Lower leg skin (tissue), 3 donors: Measurements from ENCODE around the gene ADAM10.

ENCODE experiments used
- POLR2A ChIP-seq, 2 donors: fragments of 450-650 bp; IDR thresholded peaks; one replicate each; pipeline ENCODE4 v1.6.1; 2016 to 2017; ENCODE audit warnings: antibody characterized with exemption in 2 of 2, mild to moderate bottlenecking in 1 of 2, moderate library complexity in 1 of 2
- TF ChIP-seq, protein P1 (sequence below), 3 donors: fragments of 450-650 bp; IDR thresholded peaks; one replicate each; pipeline ENCODE4 v1.5.1; 2016; ENCODE audit warnings: antibody characterized with exemption in 3 of 3, mild to moderate bottlenecking in 3 of 3, moderate library complexity in 2 of 3

DNA sequence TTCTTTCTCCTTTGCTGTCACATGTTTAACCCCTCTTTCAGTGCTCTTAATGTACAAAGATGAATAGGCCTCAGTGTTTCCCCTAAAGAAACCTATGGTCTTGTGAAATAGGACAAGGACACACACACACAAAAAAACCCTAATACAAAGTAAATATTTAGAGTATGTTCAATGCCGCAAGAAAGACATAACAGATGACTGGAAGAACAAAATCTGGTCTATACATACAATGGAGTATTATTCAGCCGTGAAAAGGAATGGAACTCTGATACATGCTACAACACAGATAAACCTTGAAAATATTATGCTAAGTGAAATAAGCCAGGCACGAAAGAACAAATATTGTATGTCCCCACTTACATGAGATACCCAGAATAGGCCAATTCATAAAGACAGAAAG lies 123.1 kb downstream of the ADAM10 start:
- TF ChIP-seq, protein P1, sequence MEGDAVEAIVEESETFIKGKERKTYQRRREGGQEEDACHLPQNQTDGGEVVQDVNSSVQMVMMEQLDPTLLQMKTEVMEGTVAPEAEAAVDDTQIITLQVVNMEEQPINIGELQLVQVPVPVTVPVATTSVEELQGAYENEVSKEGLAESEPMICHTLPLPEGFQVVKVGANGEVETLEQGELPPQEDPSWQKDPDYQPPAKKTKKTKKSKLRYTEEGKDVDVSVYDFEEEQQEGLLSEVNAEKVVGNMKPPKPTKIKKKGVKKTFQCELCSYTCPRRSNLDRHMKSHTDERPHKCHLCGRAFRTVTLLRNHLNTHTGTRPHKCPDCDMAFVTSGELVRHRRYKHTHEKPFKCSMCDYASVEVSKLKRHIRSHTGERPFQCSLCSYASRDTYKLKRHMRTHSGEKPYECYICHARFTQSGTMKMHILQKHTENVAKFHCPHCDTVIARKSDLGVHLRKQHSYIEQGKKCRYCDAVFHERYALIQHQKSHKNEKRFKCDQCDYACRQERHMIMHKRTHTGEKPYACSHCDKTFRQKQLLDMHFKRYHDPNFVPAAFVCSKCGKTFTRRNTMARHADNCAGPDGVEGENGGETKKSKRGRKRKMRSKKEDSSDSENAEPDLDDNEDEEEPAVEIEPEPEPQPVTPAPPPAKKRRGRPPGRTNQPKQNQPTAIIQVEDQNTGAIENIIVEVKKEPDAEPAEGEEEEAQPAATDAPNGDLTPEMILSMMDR (IDR thresholded peaks at IDR 0.05): no peak
- TF ChIP-seq POLR2A (IDR thresholded peaks at IDR 0.05): no peak
